Liver (tissue), 9 donors: ENCODE measurements around the gene RABIF. TPM values are rescaled to one million over a fixed set of nuclear protein-coding genes. Genes with fewer than 3 reads are reported as not detected.

Source experiments
- DNase-seq: peaks from one replicate; pipeline ENCODE4 v3.0.0-alpha.2; 2017; ENCODE audit warnings: low spot score
- H3K27ac ChIP-seq, 2 donors: one replicate each; pipeline ENCODE4 v1.7.0; 2013; ENCODE audit warnings: inconsistent platforms in 2 of 2, low read length in 2 of 2, control low read depth in 1 of 2, low read depth in 1 of 2, mild to moderate bottlenecking in 1 of 2
- H3K27me3 ChIP-seq, 4 donors: one replicate each; pipeline versions ENCODE4 v1.6.1 to v1.7.0; 2013; ENCODE audit warnings: low read length in 3 of 4, inconsistent platforms in 1 of 4, mild to moderate bottlenecking in 1 of 4, moderate library complexity in 1 of 4; ENCODE audit not compliant: control insufficient read depth in 4 of 4, insufficient read depth in 4 of 4
- H3K36me3 ChIP-seq, 4 donors: one replicate each; pipeline versions ENCODE4 v1.6.1 to v1.7.0; 2013; ENCODE audit warnings: low read length in 3 of 4, mild to moderate bottlenecking in 3 of 4, low read depth in 1 of 4, moderate library complexity in 1 of 4; ENCODE audit not compliant: control insufficient read depth in 4 of 4, insufficient read depth in 3 of 4
- H3K4me1 ChIP-seq, 4 donors: one replicate each; pipeline versions ENCODE4 v1.6.1 to v1.7.0; 2013; ENCODE audit warnings: low read length in 3 of 4, mild to moderate bottlenecking in 3 of 4, moderate library complexity in 1 of 4; ENCODE audit not compliant: control insufficient read depth in 4 of 4, insufficient read depth in 4 of 4
- H3K4me3 ChIP-seq, 3 donors: one replicate each; pipeline versions ENCODE4 v1.6.1 to v1.7.0; 2013; ENCODE audit warnings: low read length in 3 of 3, control low read depth in 1 of 3, low read depth in 1 of 3, mild to moderate bottlenecking in 1 of 3
- H3K9ac ChIP-seq, 2 donors: one replicate each; pipeline ENCODE4 v1.7.0; 2013; ENCODE audit warnings: low read length in 2 of 2, mild to moderate bottlenecking in 2 of 2, moderate library complexity in 2 of 2, control low read depth in 1 of 2, low read depth in 1 of 2
- H3K9me3 ChIP-seq, 4 donors: one replicate each; pipeline versions ENCODE4 v1.6.1 to v1.7.0; 2013; ENCODE audit warnings: low read length in 3 of 4; ENCODE audit not compliant: control insufficient read depth in 4 of 4
- ATF3 ChIP-seq: IDR thresholded peaks from 2 replicates; pipeline ENCODE4 v1.6.1; 2016; ENCODE audit warnings: antibody characterized with exemption
- CTCF ChIP-seq: fragments of 150-350 bp; IDR thresholded peaks from 2 replicates; pipeline ENCODE4 v1.5.1; 2017; ENCODE audit warnings: improper control_type of control experiment, low read depth, low read length; ENCODE audit not compliant: missing input control
- EGR1 ChIP-seq, 2 donors: IDR thresholded peaks; 2 replicates each; pipeline ENCODE4 v1.6.1; 2016 to 2018; ENCODE audit warnings: antibody characterized with exemption in 2 of 2, low read depth in 2 of 2
- FOXA1 ChIP-seq: IDR thresholded peaks from 2 replicates; pipeline ENCODE4 v1.6.1; 2016; ENCODE audit warnings: antibody characterized with exemption
- FOXA2 ChIP-seq: IDR thresholded peaks from 2 replicates; pipeline ENCODE4 v1.6.1; 2016; ENCODE audit warnings: antibody characterized with exemption
- GABPA ChIP-seq, 2 donors: IDR thresholded peaks in 1 of 2; conservative IDR thresholded peaks in 1 of 2; 2 replicates each; pipeline ENCODE4 v1.6.1; 2016; ENCODE audit warnings: antibody characterized with exemption in 2 of 2, mild to moderate bottlenecking in 1 of 2, moderate library complexity in 1 of 2
- JUND ChIP-seq, 2 donors: IDR thresholded peaks; 2 replicates each; pipeline ENCODE4 v1.6.1; 2016; ENCODE audit warnings: antibody characterized with exemption in 2 of 2
- NR2F2 ChIP-seq: IDR thresholded peaks from 2 replicates; pipeline ENCODE4 v1.6.1; 2016; ENCODE audit warnings: antibody characterized with exemption
- REST ChIP-seq: IDR thresholded peaks from 2 replicates; pipeline ENCODE4 v1.6.1; 2016; ENCODE audit warnings: antibody characterized with exemption, mild to moderate bottlenecking
- TAF1 ChIP-seq: conservative IDR thresholded peaks from 2 replicates; pipeline ENCODE4 v1.6.1; 2016; ENCODE audit warnings: antibody characterized with exemption, mild to moderate bottlenecking
- YY1 ChIP-seq: IDR thresholded peaks from 2 replicates; pipeline ENCODE4 v1.6.1; 2016; ENCODE audit warnings: antibody characterized with exemption, mild to moderate bottlenecking
- ZBTB33 ChIP-seq: IDR thresholded peaks from 2 replicates; pipeline ENCODE4 v1.6.1; 2016; ENCODE audit warnings: antibody characterized with exemption
- WGBS: extraction: QIAGEN DNeasy Blood & Tissue Kit; methylation state at CpG from one replicate; pipeline ENCODE4 v1.1.7; 2013; 5-methylcytosine and 5-hydroxymethylcytosine counted together
- polyA plus RNA-seq, 2 donors: library from polyadenylated mRNA; stranded (reverse) in 1 of 2; unstranded in 1 of 2; fragments of 200-250 nt in 1 of 2; fragments of >200 nt in 1 of 2; fragmentation: Nextera tagmentation in 1 of 2; extraction: Ambion mirVana in 1 of 2; gene quantifications; one replicate each; pipeline versions ENCODE4 v1.2.1 to v1.2.3, GENCODE V29; 2013 to 2015
- total RNA-seq, 2 donors: library from RNA; depleted of rRNA; stranded (reverse); fragments of >200 nt; gene quantifications; one replicate each; pipeline ENCODE4 v1.2.3, GENCODE V29; 2014
- donor health status: healthy.
- donor health status: healthy.
- donor health status: healthy.
- donor health status: healthy.
- donor health status: healthy.

Gene RABIF
- total and polyA plus RNA-seq, 4 donors: 3.6 to 7.5 (median 4.3) TPM

- WGBS: 82% methylated on average over 6 of the region's 6 CpGs
Measured at GRCh38 chr1:202844935-202845334, 44.0 kb downstream of the RABIF start.

More at GRCh38 chr1:202844935-202845334, 44.0 kb downstream of the RABIF start:
- DNase-seq: no peak
- Histone ChIP-seq H3K9ac (no peak overlapping the region), H3K9me3 (no peaks in the 10 kb centered on the region), H3K4me3 (no peak overlapping the region), H3K36me3 (no peaks in the 10 kb centered on the region), H3K4me1 (peaks cover 0 to 5% (median 2%) of the 10 kb centered on the region in 4 donors), H3K27me3 (no peaks in the 10 kb centered on the region), H3K27ac (no peak overlapping the region)
- no peak for TF ChIP-seq FOXA1
- TF ChIP-seq GABPA (IDR thresholded peaks at IDR 0.05 in 1 of 2, conservative IDR thresholded peaks at IDR 0.05 in 1 of 2): no peak
- TF ChIP-seq TAF1: no peak
- no peak for TF ChIP-seq FOXA2
- no peak for TF ChIP-seq CTCF
- TF ChIP-seq ATF3: no peak
- TF ChIP-seq ZBTB33: no peak
- TF ChIP-seq JUND (IDR thresholded peaks at IDR 0.05): no peak
- TF ChIP-seq EGR1 (IDR thresholded peaks at IDR 0.05; ENCODE audit: low read depth in 2 of 2): no peak
- no peak for TF ChIP-seq NR2F2
- no peak for TF ChIP-seq YY1
- TF ChIP-seq REST: no peak
